Fibroblast of lung (primary cell): Measurements from ENCODE around the gene ACTMAP.

Source experiments
- EZH2 ChIP-seq: IDR thresholded peaks from 2 replicates; pipeline ENCODE4 v1.5.1; 2012; ENCODE audit warnings: low read length, control low read depth, mild to moderate bottlenecking; ENCODE audit errors: missing control alignments
- TF ChIP-seq, protein P1 (sequence below), 2 donors: IDR thresholded peaks in 1 of 2; conservative IDR thresholded peaks in 1 of 2; 1 replicate in 1 of 2; 2 replicates in 1 of 2; pipeline ENCODE4 v1.5.1; 2011 to 2012; ENCODE audit warnings: low read length in 2 of 2, control low read depth in 1 of 2, inconsistent platforms in 1 of 2, low read depth in 1 of 2, mild to moderate bottlenecking in 1 of 2

DNA sequence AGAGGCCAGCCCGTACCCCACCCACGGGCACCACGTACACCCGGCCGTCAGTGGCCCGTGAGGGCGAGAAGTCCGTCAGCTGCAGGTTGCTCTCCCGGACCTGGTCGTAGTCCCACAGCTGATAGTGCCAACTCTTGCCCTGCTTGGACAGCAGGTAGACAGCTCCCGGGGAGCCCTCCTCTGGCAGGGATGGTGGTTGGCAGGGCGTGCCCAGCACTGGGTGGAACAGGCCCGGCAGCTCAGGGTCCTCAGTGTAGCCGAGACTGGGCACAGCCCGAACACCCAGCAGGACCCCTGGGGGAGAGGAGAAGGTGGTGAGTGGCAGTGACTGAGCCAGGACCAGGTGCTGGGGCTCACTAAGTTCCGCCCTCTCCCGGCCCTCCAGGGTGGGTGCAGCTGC, 7.8 kb downstream of the ACTMAP start:
- TF ChIP-seq, protein P1, sequence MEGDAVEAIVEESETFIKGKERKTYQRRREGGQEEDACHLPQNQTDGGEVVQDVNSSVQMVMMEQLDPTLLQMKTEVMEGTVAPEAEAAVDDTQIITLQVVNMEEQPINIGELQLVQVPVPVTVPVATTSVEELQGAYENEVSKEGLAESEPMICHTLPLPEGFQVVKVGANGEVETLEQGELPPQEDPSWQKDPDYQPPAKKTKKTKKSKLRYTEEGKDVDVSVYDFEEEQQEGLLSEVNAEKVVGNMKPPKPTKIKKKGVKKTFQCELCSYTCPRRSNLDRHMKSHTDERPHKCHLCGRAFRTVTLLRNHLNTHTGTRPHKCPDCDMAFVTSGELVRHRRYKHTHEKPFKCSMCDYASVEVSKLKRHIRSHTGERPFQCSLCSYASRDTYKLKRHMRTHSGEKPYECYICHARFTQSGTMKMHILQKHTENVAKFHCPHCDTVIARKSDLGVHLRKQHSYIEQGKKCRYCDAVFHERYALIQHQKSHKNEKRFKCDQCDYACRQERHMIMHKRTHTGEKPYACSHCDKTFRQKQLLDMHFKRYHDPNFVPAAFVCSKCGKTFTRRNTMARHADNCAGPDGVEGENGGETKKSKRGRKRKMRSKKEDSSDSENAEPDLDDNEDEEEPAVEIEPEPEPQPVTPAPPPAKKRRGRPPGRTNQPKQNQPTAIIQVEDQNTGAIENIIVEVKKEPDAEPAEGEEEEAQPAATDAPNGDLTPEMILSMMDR (conservative IDR thresholded peaks at IDR 0.05 in 1 of 2, IDR thresholded peaks at IDR 0.05 in 1 of 2; ENCODE audit: low read depth in 1 of 2, low read length in 2 of 2), result no peak
- TF ChIP-seq EZH2, result no peak
